ENCODE data around the gene NDUFS8.
"Not testable (repeated sequence)": the region's sequence is repeated elsewhere in the genome, so short reads cannot be mapped to it uniquely, and the experiment has no call there.

DNA sequence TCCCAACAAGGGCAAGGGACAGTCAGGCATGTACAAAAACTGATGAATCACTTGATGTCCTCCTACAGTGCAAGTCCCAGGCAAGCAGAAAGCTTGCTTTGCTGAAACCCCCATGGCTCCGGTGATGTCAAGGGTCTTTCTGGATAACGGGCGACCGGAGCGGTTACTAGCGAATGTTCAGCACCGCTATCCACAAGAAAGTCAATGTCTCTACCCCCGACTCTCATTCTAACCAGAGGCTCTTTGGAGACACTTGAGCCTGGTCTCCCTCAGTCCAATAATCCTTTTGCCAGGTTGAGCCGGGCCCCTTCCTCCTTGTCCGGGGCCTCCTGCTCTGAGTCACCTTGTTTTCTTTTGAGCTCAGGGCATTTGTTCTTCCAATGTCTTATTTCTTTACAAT is 49.3 kb upstream of the NDUFS8 start:
- TF ChIP-seq, protein P1, sequence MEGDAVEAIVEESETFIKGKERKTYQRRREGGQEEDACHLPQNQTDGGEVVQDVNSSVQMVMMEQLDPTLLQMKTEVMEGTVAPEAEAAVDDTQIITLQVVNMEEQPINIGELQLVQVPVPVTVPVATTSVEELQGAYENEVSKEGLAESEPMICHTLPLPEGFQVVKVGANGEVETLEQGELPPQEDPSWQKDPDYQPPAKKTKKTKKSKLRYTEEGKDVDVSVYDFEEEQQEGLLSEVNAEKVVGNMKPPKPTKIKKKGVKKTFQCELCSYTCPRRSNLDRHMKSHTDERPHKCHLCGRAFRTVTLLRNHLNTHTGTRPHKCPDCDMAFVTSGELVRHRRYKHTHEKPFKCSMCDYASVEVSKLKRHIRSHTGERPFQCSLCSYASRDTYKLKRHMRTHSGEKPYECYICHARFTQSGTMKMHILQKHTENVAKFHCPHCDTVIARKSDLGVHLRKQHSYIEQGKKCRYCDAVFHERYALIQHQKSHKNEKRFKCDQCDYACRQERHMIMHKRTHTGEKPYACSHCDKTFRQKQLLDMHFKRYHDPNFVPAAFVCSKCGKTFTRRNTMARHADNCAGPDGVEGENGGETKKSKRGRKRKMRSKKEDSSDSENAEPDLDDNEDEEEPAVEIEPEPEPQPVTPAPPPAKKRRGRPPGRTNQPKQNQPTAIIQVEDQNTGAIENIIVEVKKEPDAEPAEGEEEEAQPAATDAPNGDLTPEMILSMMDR (conservative IDR thresholded peaks at IDR 0.05; ENCODE audit: low read length), result not testable (repeated sequence)
- TF ChIP-seq EZH2phosphoT487 (IDR thresholded peaks at IDR 0.05; ENCODE audit: borderline replicate concordance), result not testable (repeated sequence)
